ENCODE measurements around the gene REC114.
"Not testable (repeated sequence)": the region's sequence is repeated elsewhere in the genome, so short reads cannot be mapped to it uniquely, and the experiment has no call there.

The REC114 gene

DNA sequence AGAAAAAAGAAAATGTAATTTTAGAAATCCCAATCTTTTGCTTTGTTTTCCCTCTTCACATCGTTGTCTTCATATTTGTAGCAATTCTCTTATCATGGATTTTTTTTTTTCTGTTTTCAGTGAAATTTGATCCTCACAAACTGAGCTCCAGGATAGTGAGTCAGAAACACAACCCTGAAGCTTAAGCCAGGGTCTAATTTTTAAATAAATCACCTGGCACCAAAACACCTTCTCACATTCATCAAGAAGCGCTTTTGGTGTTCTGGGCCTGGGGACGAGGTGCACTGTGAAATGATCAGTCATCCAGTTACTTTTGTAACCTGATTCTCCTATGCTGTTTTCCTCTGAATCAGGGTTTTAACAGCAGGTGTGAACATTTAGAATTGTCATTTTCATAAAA lies 87.7 kb downstream of the REC114 start:
- DNase-seq (ENCODE audit: low read depth), result no peak

- DNase-seq (ENCODE audit: low read depth), result no peak
Measured at GRCh38 chr15:73538123-73538522, 95.2 kb downstream of the REC114 start.

- DNase-seq (ENCODE audit: low read depth), result no peak
Measured at GRCh38 chr15:73538563-73539211, 95.7 kb downstream of the REC114 start.

DNA sequence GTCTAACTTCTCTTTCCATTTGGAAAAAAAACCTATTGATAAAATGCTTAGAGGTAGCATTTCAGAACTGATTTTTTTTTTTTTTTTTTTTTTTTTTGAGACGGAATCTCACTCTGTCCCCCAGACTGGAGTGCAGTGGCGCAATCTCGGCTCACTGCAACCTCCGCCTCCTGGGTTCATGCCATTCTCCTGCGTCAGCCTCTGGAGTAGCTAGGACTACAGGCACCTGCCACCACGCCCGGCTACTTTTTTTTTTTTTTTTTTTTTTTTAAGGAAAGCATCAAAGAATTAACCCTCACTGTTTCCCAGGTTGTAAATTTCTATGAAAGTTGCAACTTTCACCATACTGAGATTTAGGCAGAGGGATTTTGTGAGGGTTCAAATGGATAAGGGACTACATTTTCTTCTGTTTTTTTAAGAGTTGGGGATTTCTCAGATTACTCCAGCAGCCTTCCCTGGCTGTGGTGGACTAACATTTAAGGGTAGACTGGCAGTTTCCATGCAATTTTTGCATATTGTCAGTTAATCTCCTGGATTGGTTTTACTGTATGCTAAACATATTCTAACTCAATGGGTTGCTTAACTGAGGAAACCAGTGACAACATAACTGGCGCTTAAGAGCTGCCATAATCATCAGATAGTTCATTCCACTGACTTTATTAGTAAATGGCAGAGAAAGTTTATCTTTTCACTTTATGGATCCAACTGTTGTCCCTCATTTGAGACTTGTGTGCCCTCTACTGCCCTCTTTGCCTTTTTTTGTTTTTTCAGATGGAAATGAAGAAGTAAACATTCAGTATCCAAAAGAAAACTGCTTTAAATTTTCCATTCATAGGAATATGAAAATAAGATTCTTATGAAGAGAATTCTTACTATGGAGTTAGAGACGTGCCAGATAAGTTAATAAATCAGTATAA lies 96.5 kb downstream of the REC114 start:
- no peak for DNase-seq (ENCODE audit: low read depth)

DNA sequence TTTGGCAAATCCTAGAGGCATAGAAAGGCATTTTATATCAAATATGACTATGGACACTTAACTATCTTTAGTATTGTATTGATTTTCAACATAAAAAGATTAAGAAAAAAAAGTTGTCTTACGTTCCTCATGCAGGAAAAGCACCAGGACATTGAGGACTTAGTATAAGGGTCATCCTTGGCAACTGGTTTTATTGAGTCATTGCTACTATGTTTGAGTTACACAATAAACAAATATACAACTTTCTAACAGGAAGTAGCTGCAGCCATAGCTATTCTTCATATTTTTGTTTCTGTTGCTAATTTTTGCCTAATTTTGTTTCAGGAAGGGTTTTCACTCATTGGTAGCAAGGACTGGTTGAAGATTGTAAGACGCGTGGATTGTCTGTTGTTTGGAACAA lies 97.2 kb downstream of the REC114 start:
- DNase-seq (ENCODE audit: low read depth), result no peak

DNA sequence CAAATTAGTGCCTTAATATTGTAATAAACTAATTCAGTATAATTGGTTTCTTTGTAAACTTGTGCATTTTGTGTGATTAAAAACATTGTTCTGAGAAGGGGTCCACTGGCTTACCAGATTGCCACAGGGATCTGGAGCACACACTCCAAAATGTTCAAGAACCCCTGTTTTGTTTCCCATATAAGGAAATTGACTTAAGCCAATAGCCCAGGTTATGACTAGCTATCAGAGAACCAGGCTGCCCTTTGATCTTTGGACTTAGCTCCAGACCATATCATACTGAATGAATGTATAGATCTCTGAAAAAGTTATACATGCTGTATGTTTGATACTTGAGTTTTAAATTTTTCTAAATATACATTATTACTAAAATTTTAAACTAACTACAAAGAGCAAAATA lies 98.5 kb downstream of the REC114 start:
- no peak for DNase-seq (ENCODE audit: low read depth)

DNA sequence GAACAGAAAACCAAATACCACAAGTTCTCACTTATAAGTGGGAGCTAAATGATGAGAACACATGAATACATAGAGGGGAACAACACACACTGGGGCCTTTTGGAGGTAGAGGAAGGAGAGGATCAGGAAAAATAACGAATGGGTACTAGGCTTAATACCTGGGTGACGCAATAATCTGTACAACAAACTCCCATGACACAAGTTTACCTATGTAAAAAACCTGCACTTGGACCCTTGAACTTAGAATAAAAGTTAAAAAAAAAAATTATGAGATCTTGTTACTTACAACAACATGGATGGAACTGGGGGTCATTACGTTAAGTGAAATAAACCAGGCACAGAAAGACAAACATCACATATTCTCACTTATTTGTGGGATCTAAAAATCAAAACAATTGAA lies 106.0 kb downstream of the REC114 start:
- DNase-seq (ENCODE audit: low read depth), result not testable (repeated sequence)

GRCh38 chr15:73550190-73550589 lies 107.2 kb downstream of the REC114 start:
- no peak for DNase-seq (ENCODE audit: low read depth)

GRCh38 chr15:73555080-73555479 lies 112.1 kb downstream of the REC114 start:
- DNase-seq (ENCODE audit: low read depth), result no peak

DNA sequence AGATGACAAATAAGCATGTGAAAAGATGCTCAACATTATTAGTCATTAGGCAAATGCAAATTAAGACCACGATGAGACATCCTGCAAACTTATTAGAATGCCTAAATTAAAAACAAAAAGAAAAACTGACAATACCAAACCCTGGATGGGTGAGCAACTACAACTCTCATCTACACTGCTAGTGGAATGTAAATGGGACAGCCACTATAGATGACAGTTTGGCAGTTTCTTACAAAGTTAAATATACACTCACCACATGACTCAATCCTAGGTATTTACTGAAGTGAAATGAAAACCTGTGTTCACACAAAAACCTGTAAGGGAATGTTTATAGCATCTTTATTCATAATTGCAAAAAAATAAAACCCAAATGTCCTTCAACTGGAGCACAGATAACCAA lies 115.6 kb downstream of the REC114 start:
- DNase-seq (ENCODE audit: low read depth), result no peak

- no peak for DNase-seq (ENCODE audit: low read depth)
Measured at GRCh38 chr15:73560501-73561117, 117.6 kb downstream of the REC114 start.

- no peak for DNase-seq (ENCODE audit: low read depth)
Measured at GRCh38 chr15:73564255-73564654, 121.3 kb downstream of the REC114 start.

DNA sequence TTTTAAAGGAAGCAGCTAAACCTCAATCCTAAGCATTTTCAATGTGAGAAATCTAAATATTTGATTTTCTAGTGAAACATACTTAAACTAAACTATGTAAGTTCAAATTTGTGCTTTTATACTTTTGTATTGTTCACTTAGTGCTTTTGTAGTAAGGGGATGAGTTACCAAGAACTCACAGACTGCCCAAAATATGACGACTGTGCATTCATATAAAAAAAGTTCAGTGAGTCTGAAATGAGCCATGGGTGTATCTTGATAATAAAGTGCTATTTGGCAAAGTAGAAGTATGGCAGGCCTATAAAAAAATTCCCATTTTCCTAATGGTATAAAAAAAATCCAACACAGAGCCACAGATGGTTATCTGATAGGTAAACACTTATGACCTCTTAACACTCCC lies 124.1 kb downstream of the REC114 start:
- DNase-seq (ENCODE audit: low read depth), result no peak

DNA sequence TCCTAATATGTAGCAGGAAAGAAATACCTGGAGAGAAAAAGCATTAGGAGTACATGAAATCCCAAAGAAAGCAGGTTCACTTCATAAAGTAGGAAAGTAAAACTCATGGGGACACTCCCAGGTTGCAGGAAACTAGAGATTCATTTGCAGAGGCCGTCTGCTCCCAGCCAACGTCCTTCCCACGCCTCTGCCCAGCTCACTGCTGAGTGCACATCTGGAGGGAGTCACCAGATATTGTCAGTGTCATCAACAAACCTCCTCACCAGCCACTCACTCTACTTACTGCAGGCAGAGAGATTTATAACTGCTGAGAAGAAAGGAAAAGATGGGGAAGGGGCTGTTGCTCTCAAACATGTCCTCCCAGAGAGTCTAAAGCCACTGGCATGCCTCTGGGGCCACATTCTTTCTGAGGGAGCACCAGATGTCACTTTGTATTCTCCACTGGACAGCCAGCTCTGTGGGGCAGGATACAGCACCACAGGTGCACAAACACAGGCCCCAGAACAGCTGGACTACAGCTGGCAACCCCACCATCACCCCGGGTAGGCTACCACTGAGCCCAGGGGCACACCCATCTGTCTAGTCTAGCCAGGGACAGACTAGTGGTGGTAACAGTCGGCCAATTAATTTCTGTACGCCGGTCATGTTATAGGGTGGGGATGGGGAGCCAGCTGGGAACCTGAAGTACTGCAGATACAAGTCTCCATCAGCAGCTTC lies 125.8 kb downstream of the REC114 start:
- DNase-seq (ENCODE audit: low read depth), result no peak

- no peak for DNase-seq (ENCODE audit: low read depth)
Measured at GRCh38 chr15:73569361-73569760, 126.4 kb downstream of the REC114 start.

DNA sequence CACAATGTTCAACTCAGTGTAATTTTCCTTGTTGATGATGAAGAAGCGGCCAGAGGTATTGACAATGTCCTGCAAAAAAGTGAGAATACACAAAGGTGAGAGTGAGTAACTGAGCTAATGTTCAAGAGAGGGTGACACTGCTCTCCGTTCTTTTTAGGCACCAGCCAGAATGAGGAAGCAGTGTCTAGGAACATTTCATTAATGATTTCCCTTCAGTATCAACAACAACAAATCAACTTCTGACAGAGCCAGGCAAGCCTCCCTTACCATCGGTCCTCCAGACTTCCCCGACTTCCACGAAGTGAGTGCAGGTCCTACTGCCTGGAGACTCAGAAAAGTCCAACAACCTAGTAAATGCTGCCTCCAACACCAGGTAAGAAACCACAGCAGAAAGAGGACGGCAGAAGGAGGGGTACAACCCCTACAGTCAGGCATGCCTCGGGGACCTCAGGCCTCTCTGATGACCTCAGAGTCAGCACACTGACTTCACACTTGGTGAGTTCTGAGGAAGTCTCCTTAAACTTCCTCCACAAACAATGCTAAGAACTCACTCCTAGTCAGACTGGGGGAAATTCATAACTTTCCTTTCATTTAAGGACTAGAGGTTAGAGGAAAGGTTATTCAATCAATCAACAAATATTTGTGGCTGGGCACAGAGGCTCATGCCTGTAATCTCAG lies 127.5 kb downstream of the REC114 start:
- DNase-seq (ENCODE audit: low read depth), result no peak

GRCh38 chr15:73571346-73571745 lies 128.4 kb downstream of the REC114 start:
- DNase-seq (ENCODE audit: low read depth), result no peak

DNA sequence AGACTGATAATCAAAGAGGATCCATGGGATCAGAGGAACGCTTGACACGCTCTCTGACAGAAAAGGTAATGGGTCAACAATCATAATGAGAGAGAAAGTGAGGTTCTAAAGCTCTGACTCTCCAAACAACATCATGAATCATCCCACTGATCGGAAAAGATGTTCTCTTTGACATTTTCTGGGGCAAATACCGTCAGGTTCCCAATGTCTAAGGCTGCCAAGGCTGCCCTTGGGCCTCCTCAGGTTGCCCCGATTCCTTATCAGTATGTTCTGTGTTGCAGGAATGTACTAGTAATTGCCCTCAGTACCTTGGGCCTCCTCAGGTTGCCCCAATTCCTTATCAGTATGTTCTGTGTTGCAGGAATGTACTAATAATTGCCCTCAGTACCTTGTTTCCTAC lies 129.3 kb downstream of the REC114 start:
- DNase-seq (ENCODE audit: low read depth), result no peak

GRCh38 chr15:73573037-73573436 lies 130.1 kb downstream of the REC114 start:
- DNase-seq (ENCODE audit: low read depth), result no peak

GRCh38 chr15:73573572-73573971 lies 130.6 kb downstream of the REC114 start:
- DNase-seq (ENCODE audit: low read depth), result no peak

- DNase-seq (ENCODE audit: low read depth), result no peak
Measured at GRCh38 chr15:73575636-73576247, 132.8 kb downstream of the REC114 start.
